Neural crest cell (in vitro differentiated cells): ENCODE measurements around the gene TGFBR1. TPM values are rescaled to one million over a fixed set of nuclear protein-coding genes. Genes with fewer than 3 reads are reported as not detected.

Source experiments
- DNase-seq: peaks from one replicate; pipeline ENCODE4 v3.0.0; 2021; ENCODE audit warnings: low read depth, mixed read lengths, low spot score
- H3K27ac Mint-ChIP-seq: one replicate; pipeline ENCODE4 v1.8.0; 2021; ENCODE audit warnings: mild to moderate bottlenecking, mixed read lengths; ENCODE audit not compliant: unreplicated experiment
- H3K27me3 Mint-ChIP-seq: 2 replicates; pipeline ENCODE4 v1.8.0; 2021; ENCODE audit warnings: low read depth, mild to moderate bottlenecking, mixed read lengths
- H3K36me3 Mint-ChIP-seq: 2 replicates; pipeline ENCODE4 v1.8.0; 2021; ENCODE audit warnings: low read depth, mild to moderate bottlenecking, mixed read lengths
- H3K4me1 Mint-ChIP-seq: 2 replicates; pipeline ENCODE4 v1.8.0; 2021; ENCODE audit warnings: mixed read lengths
- H3K4me3 Mint-ChIP-seq: one replicate; pipeline ENCODE4 v1.8.0; 2021; ENCODE audit warnings: mild to moderate bottlenecking, mixed read lengths
- H3K9me3 Mint-ChIP-seq: 2 replicates; pipeline ENCODE4 v1.8.0; 2021; ENCODE audit warnings: mixed read lengths
- CTCF ChIP-seq: fragments of 200-600 bp; sonication (generic); conservative IDR thresholded peaks from 2 replicates; pipeline ENCODE4 v1.5.0; 2021; ENCODE audit warnings: antibody characterized with exemption, mild to moderate bottlenecking
- total RNA-seq: library from RNA; stranded (reverse); gene quantifications from 2 replicates; pipeline ENCODE4 v1.2.1, GENCODE V29; 2021

Gene TGFBR1
- total RNA-seq, 1 donor from 2014 or later = 117 TPM

DNA sequence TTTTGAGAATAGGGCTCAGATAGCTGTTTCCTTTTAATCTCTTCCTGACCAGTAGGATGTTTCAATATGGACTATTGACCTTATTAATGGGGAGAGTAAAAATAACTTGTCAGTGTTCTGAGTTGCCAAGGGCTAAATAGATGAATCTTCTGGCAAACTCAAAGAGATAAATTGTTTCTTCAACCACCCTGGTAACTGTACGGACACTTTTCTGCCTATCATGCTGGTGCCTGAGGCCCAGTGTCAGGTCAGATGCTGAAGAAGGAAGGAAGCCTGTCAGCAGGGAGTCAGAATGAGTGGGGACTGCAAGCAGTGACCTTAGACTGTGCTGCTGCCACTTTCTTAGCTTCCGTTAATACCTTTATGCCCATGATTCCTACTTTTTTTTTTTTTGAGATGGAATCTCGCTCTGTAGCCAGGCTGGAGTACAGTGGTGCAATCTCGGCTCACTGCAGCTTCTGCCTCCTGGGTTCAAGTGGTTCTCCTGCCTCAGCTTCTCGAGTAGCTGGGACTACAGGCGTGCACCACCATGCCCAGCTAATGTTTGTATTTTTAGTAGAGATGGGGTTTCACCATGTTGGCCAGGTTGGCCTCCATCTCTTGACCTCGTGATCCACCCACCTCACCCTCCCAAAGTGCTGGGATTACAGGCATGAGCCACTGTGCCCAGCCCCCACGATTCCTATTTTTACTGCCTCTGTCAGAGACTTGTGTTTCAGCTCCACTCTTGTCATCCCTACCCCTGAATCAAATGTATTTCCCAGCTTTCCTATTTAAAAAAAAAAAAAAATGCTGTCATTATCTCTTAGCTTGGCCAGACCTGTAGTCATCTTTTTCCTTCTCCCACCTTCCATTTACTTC, 33.7 kb downstream of the TGFBR1 start:
- Mint-ChIP-seq H3K36me3 (peaks cover 11% of the 10 kb centered on the region), H3K9me3 (no peaks in the 10 kb centered on the region), H3K4me1 (peaks cover 35% of the 10 kb centered on the region), H3K27me3 (no peaks in the 10 kb centered on the region), H3K4me3 (no peak overlapping the region), H3K27ac (peak overlapping the region; percentile 55)
- DNase-seq = no peak
- TF ChIP-seq CTCF = no peak

GRCh38 chr9:99139868-99140267, 35.0 kb downstream of the TGFBR1 start:
- H3K4me1 Mint-ChIP-seq = peaks cover 30% of the 10 kb centered on the region
- no peak for DNase-seq
- no peaks in the 10 kb centered on the region for H3K9me3 Mint-ChIP-seq
- TF ChIP-seq CTCF = no peak
- no peak overlapping the region for H3K27ac Mint-ChIP-seq
- H3K27me3 Mint-ChIP-seq = no peaks in the 10 kb centered on the region
- no peak overlapping the region for H3K4me3 Mint-ChIP-seq
- H3K36me3 Mint-ChIP-seq = peaks cover 14% of the 10 kb centered on the region

DNA sequence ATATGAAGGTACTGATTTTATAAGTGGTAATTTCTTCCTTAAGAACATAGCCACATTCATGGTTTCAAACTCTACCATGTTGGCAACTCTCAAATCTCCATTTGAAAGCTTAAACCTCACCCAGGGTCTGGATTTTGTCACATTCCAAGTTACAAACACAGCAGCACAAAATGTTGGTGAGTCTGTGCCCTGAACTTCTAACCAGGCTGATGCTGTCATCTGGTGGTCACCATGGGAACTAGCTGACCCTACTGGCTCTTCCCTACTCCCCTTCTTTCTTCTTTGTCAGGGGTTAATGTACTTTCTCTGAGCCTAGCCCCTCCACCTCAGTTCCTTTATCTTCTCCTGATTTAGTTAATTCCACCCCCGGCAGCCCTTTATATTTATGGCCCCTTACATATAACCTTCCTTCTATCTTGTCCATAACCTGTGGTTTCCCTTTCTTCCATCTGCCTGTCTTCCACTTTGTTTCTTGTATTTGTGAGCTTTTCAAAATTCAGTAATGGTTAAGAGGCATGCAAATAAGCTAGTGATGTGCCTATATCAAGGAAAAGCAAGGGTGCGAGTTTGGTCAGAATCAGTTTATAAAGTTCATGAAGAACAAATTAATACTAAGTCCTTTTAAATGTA, 35.9 kb downstream of the TGFBR1 start:
- H3K4me3 Mint-ChIP-seq = no peak overlapping the region
- peak; percentile 41 for DNase-seq
- peak; percentile 79 for TF ChIP-seq CTCF
- H3K4me1 Mint-ChIP-seq = peaks cover 23% of the 10 kb centered on the region
- peaks cover 18% of the 10 kb centered on the region for H3K36me3 Mint-ChIP-seq
- H3K27me3 Mint-ChIP-seq = no peaks in the 10 kb centered on the region
- H3K9me3 Mint-ChIP-seq = no peaks in the 10 kb centered on the region
- no peak overlapping the region for H3K27ac Mint-ChIP-seq

- Mint-ChIP-seq H3K4me3 (no peak overlapping the region), H3K36me3 (peaks cover 18% of the 10 kb centered on the region), H3K27me3 (no peaks in the 10 kb centered on the region), H3K27ac (no peak overlapping the region), H3K9me3 (no peaks in the 10 kb centered on the region), H3K4me1 (peaks cover 23% of the 10 kb centered on the region)
- no peak for DNase-seq
- no peak for TF ChIP-seq CTCF
These were observed 36.9 kb downstream of the TGFBR1 start for GRCh38 chr9:99141849-99142248.

- Mint-ChIP-seq H3K36me3 (peaks cover 20% of the 10 kb centered on the region), H3K4me3 (no peak overlapping the region), H3K27me3 (no peaks in the 10 kb centered on the region), H3K9me3 (no peaks in the 10 kb centered on the region), H3K4me1 (peaks cover 23% of the 10 kb centered on the region), H3K27ac (no peak overlapping the region)
- no peak for DNase-seq
- no peak for TF ChIP-seq CTCF
These were observed 37.4 kb downstream of the TGFBR1 start for GRCh38 chr9:99142275-99142674.
